Prostate gland (tissue), 2 donors: ENCODE data around the gene SRGAP3. TPM values are rescaled to one million over a fixed set of nuclear protein-coding genes. Genes with fewer than 3 reads are reported as not detected.

ENCODE experiments used
- DNase-seq: peaks from one replicate; pipeline ENCODE4 v3.0.0-alpha.2; 2019; ENCODE audit warnings: low spot score
- H3K27ac ChIP-seq, 2 donors: fragments of 200-600 bp; sonication (generic); 2 replicates each; pipeline ENCODE4 v1.5.1; 2017 to 2019
- H3K27me3 ChIP-seq: fragments of 200-600 bp; sonication (generic); replicated peaks from 2 replicates; pipeline ENCODE4 v1.5.1; 2019; ENCODE audit not compliant: insufficient read depth
- H3K36me3 ChIP-seq, 2 donors: fragments of 200-600 bp; sonication (generic); 1 replicate in 1 of 2; 2 replicates in 1 of 2; pipeline versions ENCODE4 v1.5.1 to v1.8.1; 2017 to 2019
- H3K4me1 ChIP-seq: fragments of 200-600 bp; sonication (generic); replicated peaks from 2 replicates; pipeline ENCODE4 v1.5.1; 2019
- H3K4me3 ChIP-seq, 2 donors: fragments of 200-600 bp; sonication (generic); 2 replicates each; pipeline ENCODE4 v1.5.1; 2017 to 2019
- H3K9me3 ChIP-seq: fragments of 200-600 bp; sonication (generic); 2 replicates; pipeline ENCODE4 v1.5.1; 2017
- POLR2A ChIP-seq: fragments of 450-650 bp; IDR thresholded peaks from one replicate; pipeline ENCODE4 v1.6.1; 2016; ENCODE audit warnings: antibody characterized with exemption, mild to moderate bottlenecking
- POLR2AphosphoS5 ChIP-seq: sonication (generic); formaldehyde crosslinking; IDR thresholded peaks from one replicate; pipeline ENCODE4 v1.6.1; 2017; ENCODE audit warnings: antibody characterized with exemption
- WGBS: methylation state at CpG from one replicate; pipeline ENCODE4 v1.1.5; 2018; 5-methylcytosine and 5-hydroxymethylcytosine counted together
- intact Hi-C: fragments of 100-400 bp; cut with DNase I; formaldehyde crosslinking; loops from one replicate; pipeline ENCODE4 v1.14.2; 2022
- total RNA-seq, 2 donors: library from RNA; depleted of rRNA; stranded (reverse); fragments of >200 nt; gene quantifications; one replicate each; pipeline ENCODE4 v1.1.0, GENCODE V29; 2016
- TF ChIP-seq, protein P1 (sequence below), 4 experiments: fragments of 200-600 bp in 2 of 4; fragments of 450-650 bp in 2 of 4; sonication (generic) in 2 of 4; IDR thresholded peaks; 1 replicate in 3 of 4; 2 replicates in 1 of 4; pipeline ENCODE4 v1.5.1; 2016 to 2019; ENCODE audit warnings: antibody characterized with exemption in 4 of 4, mild to moderate bottlenecking in 2 of 4, moderate library complexity in 2 of 4

Gene SRGAP3
- total RNA-seq, 2 donors from 2014 or later, result 23.6 to 50.3 TPM

DNA sequence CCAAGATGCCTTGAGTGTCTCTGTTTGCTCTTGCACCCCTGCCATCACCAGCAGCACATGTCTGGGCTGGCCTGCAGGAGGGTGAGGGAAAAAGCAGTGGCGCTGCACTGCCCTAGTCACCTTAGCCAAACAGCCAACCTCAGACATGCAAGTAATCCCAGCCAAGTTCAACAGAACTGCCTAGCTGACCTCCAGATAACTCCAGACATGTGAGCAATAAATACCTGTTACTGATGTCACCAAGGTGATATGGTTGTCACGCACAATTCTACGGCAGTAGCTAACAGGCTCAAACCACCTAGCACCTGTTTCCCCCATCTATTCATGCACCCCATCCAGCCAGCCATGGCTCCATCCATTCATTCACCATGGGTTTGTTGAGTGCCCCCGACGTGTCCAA lies 99.9 kb downstream of the SRGAP3 start:
- TF ChIP-seq, protein P1, sequence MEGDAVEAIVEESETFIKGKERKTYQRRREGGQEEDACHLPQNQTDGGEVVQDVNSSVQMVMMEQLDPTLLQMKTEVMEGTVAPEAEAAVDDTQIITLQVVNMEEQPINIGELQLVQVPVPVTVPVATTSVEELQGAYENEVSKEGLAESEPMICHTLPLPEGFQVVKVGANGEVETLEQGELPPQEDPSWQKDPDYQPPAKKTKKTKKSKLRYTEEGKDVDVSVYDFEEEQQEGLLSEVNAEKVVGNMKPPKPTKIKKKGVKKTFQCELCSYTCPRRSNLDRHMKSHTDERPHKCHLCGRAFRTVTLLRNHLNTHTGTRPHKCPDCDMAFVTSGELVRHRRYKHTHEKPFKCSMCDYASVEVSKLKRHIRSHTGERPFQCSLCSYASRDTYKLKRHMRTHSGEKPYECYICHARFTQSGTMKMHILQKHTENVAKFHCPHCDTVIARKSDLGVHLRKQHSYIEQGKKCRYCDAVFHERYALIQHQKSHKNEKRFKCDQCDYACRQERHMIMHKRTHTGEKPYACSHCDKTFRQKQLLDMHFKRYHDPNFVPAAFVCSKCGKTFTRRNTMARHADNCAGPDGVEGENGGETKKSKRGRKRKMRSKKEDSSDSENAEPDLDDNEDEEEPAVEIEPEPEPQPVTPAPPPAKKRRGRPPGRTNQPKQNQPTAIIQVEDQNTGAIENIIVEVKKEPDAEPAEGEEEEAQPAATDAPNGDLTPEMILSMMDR (IDR thresholded peaks at IDR 0.05), result peak in 1 of 4 experiments; percentile 30
- peak; percentile 74 for TF ChIP-seq POLR2AphosphoS5
- no peak for TF ChIP-seq POLR2A
- H3K4me1 ChIP-seq, result no peaks in the 10 kb centered on the region
- H3K4me3 ChIP-seq, result no peak overlapping the region
- H3K27me3 ChIP-seq, result no peaks in the 10 kb centered on the region
- no peak overlapping the region for H3K27ac ChIP-seq
- DNase-seq, result peak; percentile 58
- WGBS, result 68% methylated on average over 4 of the region's 5 CpGs
- H3K9me3 ChIP-seq, result no peaks in the 10 kb centered on the region
- no peaks in the 10 kb centered on the region for H3K36me3 ChIP-seq
- intact Hi-C loops, result no loop called here

DNA sequence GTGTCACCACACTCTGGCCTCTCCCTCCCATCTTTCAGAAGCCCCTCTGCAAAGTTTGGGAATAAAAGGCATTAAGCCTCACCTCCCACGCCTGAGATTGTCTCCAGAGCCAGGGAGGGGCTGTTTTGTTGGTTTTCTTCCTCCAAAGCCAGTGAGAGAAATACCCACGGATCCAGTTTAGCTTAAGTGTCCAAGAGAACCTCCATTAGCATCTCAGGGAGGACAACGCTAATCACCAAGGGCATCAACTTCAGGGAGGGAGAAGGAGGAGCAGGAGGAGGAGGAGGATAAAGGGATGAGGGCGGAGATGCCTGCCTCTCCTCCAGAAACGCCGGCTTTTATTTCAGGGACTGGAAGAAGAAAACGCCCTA lies 101.6 kb downstream of the SRGAP3 start:
- H3K27ac ChIP-seq, result no peak overlapping the region
- 79% methylated on average over 7 of the region's 7 CpGs for WGBS
- TF ChIP-seq, protein P1 (IDR thresholded peaks at IDR 0.05), result no peak
- no peak for TF ChIP-seq POLR2AphosphoS5
- no peak for TF ChIP-seq POLR2A
- H3K4me3 ChIP-seq, result no peak overlapping the region
- H3K36me3 ChIP-seq, result no peaks in the 10 kb centered on the region
- no peak for DNase-seq
- H3K9me3 ChIP-seq, result no peaks in the 10 kb centered on the region
- intact Hi-C loops, result no loop called here
- no peaks in the 10 kb centered on the region for H3K4me1 ChIP-seq
- H3K27me3 ChIP-seq, result no peaks in the 10 kb centered on the region

DNA sequence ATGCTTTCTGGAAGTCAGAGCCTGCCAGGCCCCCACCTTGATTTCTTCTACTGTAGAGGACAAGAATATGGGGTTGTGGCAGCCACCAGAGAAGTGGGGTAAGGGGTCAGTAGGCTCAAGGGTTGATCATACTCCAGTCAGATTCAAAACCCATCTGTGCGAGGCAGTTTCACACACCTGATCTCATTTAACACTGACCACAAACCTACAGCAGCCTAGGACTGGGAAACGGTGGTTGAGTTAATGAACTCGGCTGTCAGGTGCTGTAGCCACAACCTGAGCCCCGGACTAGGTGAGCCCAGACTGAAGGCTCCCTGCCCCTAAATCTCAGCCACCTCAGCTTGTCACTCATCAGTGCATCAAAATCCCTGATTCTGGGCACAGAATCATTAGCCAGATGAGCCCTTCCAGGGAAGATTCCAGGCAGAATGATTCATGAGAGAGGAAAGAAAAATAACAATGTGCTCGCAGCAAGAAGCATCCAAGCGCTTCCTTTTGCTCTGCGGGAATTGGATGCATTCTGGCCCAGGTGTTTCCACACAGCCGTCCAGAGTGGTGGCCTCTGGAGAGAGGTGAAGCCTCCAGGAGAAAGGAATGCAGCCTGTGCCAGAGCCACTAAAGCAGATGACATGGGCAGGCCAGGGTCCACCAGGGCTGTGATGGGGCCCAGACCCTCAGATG lies 102.1 kb downstream of the SRGAP3 start:
- WGBS, result 84% methylated on average over 8 of the region's 8 CpGs

DNA sequence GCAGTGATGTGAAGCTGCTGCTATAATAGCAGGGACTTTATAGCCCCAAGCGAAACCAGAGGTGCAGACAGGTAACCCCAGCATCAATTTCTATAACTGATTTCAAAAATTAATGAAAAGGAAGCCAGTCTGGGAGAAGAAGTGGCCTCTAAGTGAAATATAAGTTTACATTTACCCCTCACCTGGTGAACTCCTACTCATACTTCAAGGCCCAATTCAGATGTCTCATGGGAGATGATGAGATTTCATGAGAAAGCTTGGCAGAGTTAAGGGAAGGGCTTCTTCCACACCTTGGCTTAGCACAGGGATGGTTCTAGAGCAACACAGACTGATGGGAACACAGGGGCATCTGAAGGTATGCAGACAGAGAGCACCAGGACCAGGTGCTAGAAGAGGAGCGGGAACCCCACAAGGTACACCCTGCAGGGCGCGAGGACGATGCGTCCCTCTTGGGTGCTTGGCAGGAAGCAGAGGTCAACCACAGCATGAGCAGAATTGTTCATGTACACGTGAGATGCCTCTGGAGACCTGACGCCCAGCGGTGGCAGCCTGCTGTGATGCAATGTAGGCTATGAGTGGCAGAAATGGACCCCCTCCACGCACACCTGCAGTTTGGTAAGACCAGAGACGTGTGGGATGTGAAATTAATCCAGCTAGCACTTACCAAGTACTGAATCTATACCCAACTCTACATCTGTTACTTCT lies 102.9 kb downstream of the SRGAP3 start:
- no peaks in the 10 kb centered on the region for H3K4me1 ChIP-seq
- intact Hi-C loops, result no loop called here
- H3K9me3 ChIP-seq, result no peaks in the 10 kb centered on the region
- no peaks in the 10 kb centered on the region for H3K36me3 ChIP-seq
- WGBS, result 98% methylated on average over 11 of the region's 11 CpGs
- no peak overlapping the region for H3K27ac ChIP-seq
- TF ChIP-seq POLR2AphosphoS5 (no peak), POLR2A (no peak)
- TF ChIP-seq, protein P1 (IDR thresholded peaks at IDR 0.05), result no peak
- H3K27me3 ChIP-seq, result no peaks in the 10 kb centered on the region
- DNase-seq, result no peak
- H3K4me3 ChIP-seq, result no peak overlapping the region

More for the DNA sequence above, 102.1 kb downstream of the SRGAP3 start:
- H3K4me1 ChIP-seq, result no peaks in the 10 kb centered on the region
- no peak overlapping the region for H3K4me3 ChIP-seq
- H3K27ac ChIP-seq, result no peak overlapping the region
- TF ChIP-seq POLR2A (no peak), POLR2AphosphoS5 (no peak)
- TF ChIP-seq, protein P1 (IDR thresholded peaks at IDR 0.05), result no peak
- no peak for DNase-seq
- intact Hi-C loops, result no loop called here
- no peaks in the 10 kb centered on the region for H3K27me3 ChIP-seq
- no peaks in the 10 kb centered on the region for H3K36me3 ChIP-seq
- no peaks in the 10 kb centered on the region for H3K9me3 ChIP-seq

DNA sequence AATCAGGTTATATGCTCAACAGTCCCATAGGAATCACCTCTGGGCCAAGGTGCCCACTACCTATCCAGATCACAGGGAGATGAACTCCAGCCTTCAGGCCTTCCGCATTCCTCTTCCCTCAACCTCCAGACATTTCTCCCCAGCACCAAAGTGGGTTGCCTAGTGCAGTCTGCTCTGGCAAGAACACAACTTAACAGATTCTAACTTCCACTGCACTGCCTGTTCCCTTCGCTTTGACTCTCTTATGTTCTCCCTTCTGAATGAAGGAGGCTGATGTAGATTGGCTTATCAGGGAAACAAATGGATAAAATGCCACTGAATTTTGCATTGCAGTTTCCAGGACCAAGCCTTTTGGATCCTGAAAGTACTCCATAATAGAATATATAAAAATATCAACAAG lies 106.3 kb downstream of the SRGAP3 start:
- H3K36me3 ChIP-seq, result no peaks in the 10 kb centered on the region
- H3K9me3 ChIP-seq, result no peaks in the 10 kb centered on the region
- 77% methylated on average over 2 of the region's 2 CpGs for WGBS
- peaks cover 2% of the 10 kb centered on the region for H3K27me3 ChIP-seq
- no peak for DNase-seq
- H3K4me1 ChIP-seq, result no peaks in the 10 kb centered on the region
- TF ChIP-seq POLR2A (no peak), POLR2AphosphoS5 (no peak)
- TF ChIP-seq, protein P1 (IDR thresholded peaks at IDR 0.05), result no peak
- no peak overlapping the region for H3K4me3 ChIP-seq
- intact Hi-C loops, result loop anchor here (5.0 kb wide), 1 partner anchor 104 kb away; the partner anchor contains the start of gene SRGAP3
- no peak overlapping the region for H3K27ac ChIP-seq
